Transverse colon (tissue), 4 donors: ENCODE data around the gene GPC5. TPM values are rescaled to one million over a fixed set of nuclear protein-coding genes. Genes with fewer than 3 reads are reported as not detected.

ENCODE experiments used
- DNase-seq: peaks from one replicate; pipeline ENCODE4 v3.0.0-alpha.2; 2019
- H3K27ac ChIP-seq, 4 donors: fragments of 200-600 bp; sonication (generic); 2 replicates each; pipeline ENCODE4 v1.5.1; 2016 to 2018; ENCODE audit warnings: inconsistent platforms in 4 of 4
- H3K27me3 ChIP-seq: fragments of 200-600 bp; sonication (generic); 2 replicates; pipeline ENCODE4 v1.5.1; 2017; ENCODE audit warnings: inconsistent platforms
- H3K36me3 ChIP-seq, 4 donors: fragments of 200-600 bp; sonication (generic); 2 replicates each; pipeline ENCODE4 v1.5.1; 2017 to 2019; ENCODE audit warnings: inconsistent platforms in 4 of 4
- H3K4me1 ChIP-seq, 4 donors: fragments of 200-600 bp; sonication (generic); 2 replicates each; pipeline ENCODE4 v1.5.1; 2017 to 2020; ENCODE audit warnings: inconsistent platforms in 4 of 4
- H3K4me3 ChIP-seq, 4 donors: fragments of 200-600 bp; sonication (generic); 1 replicate in 1 of 4; 2 replicates in 3 of 4; pipeline versions ENCODE4 v1.5.1 to v1.6.1; 2017 to 2019; ENCODE audit warnings: inconsistent platforms in 4 of 4
- H3K9me3 ChIP-seq, 2 donors: fragments of 200-600 bp; sonication (generic); 2 replicates each; pipeline ENCODE4 v1.5.1; 2017 to 2019; ENCODE audit warnings: inconsistent platforms in 2 of 2
- EP300 ChIP-seq: sonication (generic); formaldehyde crosslinking; IDR thresholded peaks from one replicate; pipeline ENCODE4 v1.6.1; 2017; ENCODE audit warnings: antibody characterized with exemption, low read depth
- POLR2A ChIP-seq: fragments of 450-650 bp; IDR thresholded peaks from one replicate; pipeline ENCODE4 v1.6.1; 2016; ENCODE audit warnings: antibody characterized with exemption, mild to moderate bottlenecking, moderate library complexity
- POLR2AphosphoS5 ChIP-seq, 3 donors: sonication (generic); formaldehyde crosslinking; IDR thresholded peaks; one replicate each; pipeline ENCODE4 v1.6.1; 2016; ENCODE audit warnings: antibody characterized with exemption in 3 of 3
- WGBS, 2 donors: methylation state at CpG; one replicate each; pipeline ENCODE4 v1.1.5; 2018; ENCODE audit warnings: low coverage in 1 of 2; 5-methylcytosine and 5-hydroxymethylcytosine counted together
- in situ Hi-C, 4 donors: fragments of 200-750 bp; cut with MboI; loops; one replicate each; pipeline versions ENCODE4 v1.15.0 to v1.15.1; 2017; ENCODE audit warnings: low sequenced_read_pairs in 3 of 4, low pct_ligation_motif_present in 1 of 4, low pct_unique_long_range_greater_than_20kb in 1 of 4
- intact Hi-C: fragments of 100-400 bp; cut with DNase I; formaldehyde crosslinking; loops from one replicate; pipeline ENCODE4 v1.15.1; 2023; ENCODE audit warnings: low total_unique reads
- total RNA-seq, 4 donors: library from RNA; depleted of rRNA; stranded (reverse); fragments of >200 nt; gene quantifications; one replicate each; pipeline ENCODE4 v1.1.0, GENCODE V29; 2016
- TF ChIP-seq, protein P1 (sequence below), 5 experiments: fragments of 200-600 bp in 3 of 5; fragments of 450-650 bp in 2 of 5; sonication (generic) in 3 of 5; IDR thresholded peaks; 1 replicate in 2 of 5; 2 replicates in 3 of 5; pipeline ENCODE4 v1.5.1; 2016 to 2017; ENCODE audit warnings: antibody characterized with exemption in 5 of 5, inconsistent platforms in 3 of 5, mild to moderate bottlenecking in 2 of 5, moderate library complexity in 1 of 5

The GPC5 gene
- total RNA-seq, 4 donors from 2014 or later: 0.48 to 1.4 TPM; not detected in 2

- no peaks in the 10 kb centered on the region for H3K27me3 ChIP-seq
These were observed 202.9 kb downstream of the GPC5 start for GRCh38 chr13:91601273-91601672.

DNA sequence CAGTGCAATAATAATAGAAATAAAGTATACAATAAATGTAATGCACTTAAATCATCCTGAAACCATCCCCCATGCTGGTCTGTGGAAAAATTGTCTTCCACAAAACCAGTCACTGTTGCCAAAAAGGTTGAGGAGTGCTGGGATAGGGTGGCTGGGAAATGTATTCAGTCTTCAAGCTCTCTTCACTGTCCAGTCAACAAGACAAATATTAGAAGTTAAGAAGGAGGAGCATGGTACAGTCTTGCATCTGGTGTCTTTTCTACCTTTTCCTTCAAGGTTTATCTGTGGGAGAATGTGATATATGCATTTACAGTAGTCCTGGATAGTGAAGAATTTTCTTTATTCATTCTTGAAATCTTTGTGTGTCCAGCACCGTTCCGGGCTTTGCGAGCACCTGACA, 203.4 kb downstream of the GPC5 start:
- TF ChIP-seq POLR2AphosphoS5 (IDR thresholded peaks at IDR 0.05): no peak
- TF ChIP-seq, protein P1, sequence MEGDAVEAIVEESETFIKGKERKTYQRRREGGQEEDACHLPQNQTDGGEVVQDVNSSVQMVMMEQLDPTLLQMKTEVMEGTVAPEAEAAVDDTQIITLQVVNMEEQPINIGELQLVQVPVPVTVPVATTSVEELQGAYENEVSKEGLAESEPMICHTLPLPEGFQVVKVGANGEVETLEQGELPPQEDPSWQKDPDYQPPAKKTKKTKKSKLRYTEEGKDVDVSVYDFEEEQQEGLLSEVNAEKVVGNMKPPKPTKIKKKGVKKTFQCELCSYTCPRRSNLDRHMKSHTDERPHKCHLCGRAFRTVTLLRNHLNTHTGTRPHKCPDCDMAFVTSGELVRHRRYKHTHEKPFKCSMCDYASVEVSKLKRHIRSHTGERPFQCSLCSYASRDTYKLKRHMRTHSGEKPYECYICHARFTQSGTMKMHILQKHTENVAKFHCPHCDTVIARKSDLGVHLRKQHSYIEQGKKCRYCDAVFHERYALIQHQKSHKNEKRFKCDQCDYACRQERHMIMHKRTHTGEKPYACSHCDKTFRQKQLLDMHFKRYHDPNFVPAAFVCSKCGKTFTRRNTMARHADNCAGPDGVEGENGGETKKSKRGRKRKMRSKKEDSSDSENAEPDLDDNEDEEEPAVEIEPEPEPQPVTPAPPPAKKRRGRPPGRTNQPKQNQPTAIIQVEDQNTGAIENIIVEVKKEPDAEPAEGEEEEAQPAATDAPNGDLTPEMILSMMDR (IDR thresholded peaks at IDR 0.05): no peak
- TF ChIP-seq POLR2A: no peak
- no peak for TF ChIP-seq EP300
- DNase-seq: no peak
- in situ Hi-C loops (no loop called here), intact Hi-C loops (no loop called here)
- Histone ChIP-seq H3K27me3 (no peaks in the 10 kb centered on the region), H3K36me3 (no peaks in the 10 kb centered on the region), H3K4me1 (no peaks in the 10 kb centered on the region), H3K27ac (no peak overlapping the region), H3K4me3 (no peak overlapping the region), H3K9me3 (no peaks in the 10 kb centered on the region)
- 80 to 89% methylated on average over 3 of the region's 3 CpGs for WGBS, 2 donors

More at GRCh38 chr13:91601273-91601672, 202.9 kb downstream of the GPC5 start:
- DNase-seq: no peak
- H3K36me3 ChIP-seq: no peaks in the 10 kb centered on the region
- H3K9me3 ChIP-seq: no peaks in the 10 kb centered on the region
- no peak overlapping the region for H3K4me3 ChIP-seq
- in situ Hi-C loops: no loop called here
- intact Hi-C loops: no loop called here
- H3K4me1 ChIP-seq: no peaks in the 10 kb centered on the region
- H3K27ac ChIP-seq: no peak overlapping the region
- no peak for TF ChIP-seq POLR2A
- TF ChIP-seq, protein P1 (IDR thresholded peaks at IDR 0.05): no peak
- no peak for TF ChIP-seq POLR2AphosphoS5 (IDR thresholded peaks at IDR 0.05)
- no peak for TF ChIP-seq EP300
- WGBS, 2 donors: 78 to 84% methylated on average over 8 to 9 of the region's 9 CpGs

DNA sequence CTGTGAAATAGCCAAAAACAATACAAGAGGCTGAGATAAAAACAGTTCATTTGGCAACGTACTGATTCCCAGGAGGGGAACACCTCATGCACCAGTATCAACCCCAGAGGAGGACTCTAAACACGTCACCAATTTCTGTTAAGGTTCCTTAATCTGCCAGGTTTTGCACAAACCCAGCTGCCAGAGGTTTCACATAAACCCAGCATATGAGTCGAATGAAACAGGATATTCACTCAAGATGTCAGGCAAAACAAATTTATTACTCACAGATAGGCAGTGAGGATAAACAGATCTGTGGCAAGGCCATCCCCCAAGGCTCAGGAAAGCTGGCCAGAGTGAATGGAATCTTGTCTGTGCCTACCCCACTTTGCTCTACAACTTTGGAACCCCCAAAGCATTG, 210.9 kb downstream of the GPC5 start:
- intact Hi-C loops: no loop called here
- no peaks in the 10 kb centered on the region for H3K36me3 ChIP-seq
- in situ Hi-C loops: no loop called here
- 63 to 85% methylated on average over 3 of the region's 3 CpGs for WGBS, 2 donors
- no peaks in the 10 kb centered on the region for H3K27me3 ChIP-seq
- H3K9me3 ChIP-seq: no peaks in the 10 kb centered on the region
- DNase-seq: no peak
- H3K27ac ChIP-seq: no peak overlapping the region
- H3K4me1 ChIP-seq: no peaks in the 10 kb centered on the region
- no peak for TF ChIP-seq EP300
- no peak for TF ChIP-seq POLR2A
- TF ChIP-seq, protein P1 (IDR thresholded peaks at IDR 0.05): no peak
- no peak for TF ChIP-seq POLR2AphosphoS5 (IDR thresholded peaks at IDR 0.05)
- H3K4me3 ChIP-seq: no peak overlapping the region

DNA sequence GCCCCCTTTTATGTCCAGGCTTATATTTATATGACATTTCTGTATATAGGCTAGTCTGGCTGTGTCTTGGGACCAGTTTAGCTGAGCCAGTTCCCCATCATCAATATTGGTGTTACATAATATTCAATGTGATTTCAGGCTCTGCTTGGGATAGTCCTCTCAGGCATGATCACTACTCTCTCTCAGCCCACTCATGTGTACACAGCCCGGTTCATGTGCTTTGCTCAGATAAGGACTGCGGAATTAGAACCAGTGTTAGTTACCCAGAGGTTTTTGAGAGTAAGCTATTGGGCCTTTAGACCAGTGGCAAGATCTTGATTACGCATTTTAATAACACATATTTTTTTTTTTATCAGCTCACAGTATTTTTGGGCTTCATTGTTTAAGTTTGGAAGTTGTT, 219.9 kb downstream of the GPC5 start:
- Histone ChIP-seq H3K4me3 (no peak overlapping the region), H3K9me3 (no peaks in the 10 kb centered on the region), H3K4me1 (no peaks in the 10 kb centered on the region), H3K27ac (no peak overlapping the region), H3K36me3 (no peaks in the 10 kb centered on the region), H3K27me3 (no peaks in the 10 kb centered on the region)
- WGBS, 2 donors: 91 to 95% methylated on average over 3 of the region's 3 CpGs
- no peak for DNase-seq
- intact Hi-C loops (no loop called here), in situ Hi-C loops (no loop called here)
- no peak for TF ChIP-seq EP300

- no peaks in the 10 kb centered on the region for H3K4me1 ChIP-seq
- no peak overlapping the region for H3K4me3 ChIP-seq
- no peak for TF ChIP-seq POLR2A
- TF ChIP-seq, protein P1 (IDR thresholded peaks at IDR 0.05): no peak
- no peak for TF ChIP-seq POLR2AphosphoS5 (IDR thresholded peaks at IDR 0.05)
- TF ChIP-seq EP300: no peak
- no peak for DNase-seq
- no peaks in the 10 kb centered on the region for H3K27me3 ChIP-seq
- in situ Hi-C loops: no loop called here
- intact Hi-C loops: no loop called here
- no peaks in the 10 kb centered on the region for H3K9me3 ChIP-seq
- no peak overlapping the region for H3K27ac ChIP-seq
- no peaks in the 10 kb centered on the region for H3K36me3 ChIP-seq
- WGBS, 2 donors: 20 to 50% methylated on average over 1 to 2 of the region's 2 CpGs
These were observed 222.3 kb downstream of the GPC5 start for GRCh38 chr13:91620670-91621141.
